B cell (primary cell): Measurements from ENCODE around the gene PPCS. TPM values are rescaled to one million over a fixed set of nuclear protein-coding genes. Genes with fewer than 3 reads are reported as not detected.
"Not testable (repeated sequence)": the region's sequence is repeated elsewhere in the genome, so short reads cannot be mapped to it uniquely, and the experiment has no call there.

ENCODE experiments used
- ATAC-seq: fragments of 200-7000 bp; cut with Tn5 transposase; one replicate; pipeline ENCODE4 v1.10.0; 2021; ENCODE audit warnings: low read depth, mild to moderate bottlenecking, moderate number of reproducible peaks, moderate library complexity
- CTCF ChIA-PET: fragments of 350-600 bp; sonication (Branson Sonifier 250); formaldehyde crosslinking; loops from one replicate; lab custom pipeline; 2021; ENCODE audit warnings: antibody characterized with exemption, inconsistent platforms; lab: Charles Lee
- POLR2A ChIA-PET: fragments of 350-600 bp; sonication (Branson Sonifier 250); formaldehyde crosslinking; loops from one replicate; lab custom pipeline; 2021; ENCODE audit warnings: antibody characterized with exemption; lab: Charles Lee
- DNase-seq: peaks from one replicate; pipeline ENCODE4 v3.0.0; 2013
- H2AFZ ChIP-seq: 2 replicates; pipeline ENCODE4 v1.6.1; 2012; ENCODE audit warnings: mild to moderate bottlenecking, low read depth, low read length; ENCODE audit not compliant: insufficient read depth, poor library complexity, severe bottlenecking
- H3K27ac ChIP-seq, 2 donors: 1 replicate in 1 of 2; 2 replicates in 1 of 2; pipeline ENCODE4 v1.5.1; 2012 to 2013; ENCODE audit warnings: low read length in 2 of 2, mild to moderate bottlenecking in 2 of 2, moderate library complexity in 1 of 2
- H3K27me3 ChIP-seq, 4 experiments: fragments of 200-600 bp in 1 of 4; sonication (generic) in 1 of 4; replicated peaks in 1 of 4; 1 replicate in 2 of 4; 2 replicates in 2 of 4; pipeline versions ENCODE4 v1.6.1 to v1.7.0; 2013 to 2016; ENCODE audit warnings: low read length in 3 of 4, mild to moderate bottlenecking in 2 of 4, mixed read lengths in 1 of 4, moderate library complexity in 1 of 4; ENCODE audit not compliant: insufficient read depth in 4 of 4, control insufficient read depth in 3 of 4; ENCODE audit errors: control extremely low read depth in 1 of 4
- H3K36me3 ChIP-seq, 2 experiments: replicated peaks in 1 of 2; 1 replicate in 1 of 2; 2 replicates in 1 of 2; pipeline versions ENCODE4 v1.6.1 to v1.7.1; 2013; ENCODE audit warnings: low read length in 1 of 2; ENCODE audit not compliant: insufficient read depth in 2 of 2, control insufficient read depth in 1 of 2; ENCODE audit errors: control extremely low read depth in 1 of 2, extremely low read depth in 1 of 2
- H3K4me1 ChIP-seq, 2 donors: fragments of 200-600 bp in 1 of 2; sonication (generic) in 1 of 2; 1 replicate in 1 of 2; 2 replicates in 1 of 2; pipeline versions ENCODE4 v1.5.1 to v1.6.1; 2013 to 2017; ENCODE audit warnings: low read length in 2 of 2; ENCODE audit not compliant: control insufficient read depth in 2 of 2, insufficient read depth in 2 of 2
- H3K4me2 ChIP-seq: replicated peaks from 2 replicates; pipeline ENCODE3; 2012; ENCODE audit warnings: mild to moderate bottlenecking, low read depth, low read length; ENCODE audit not compliant: poor library complexity, severe bottlenecking
- H3K4me3 ChIP-seq, 5 experiments: fragments of 200-600 bp in 1 of 5; sonication (generic) in 1 of 5; 1 replicate in 3 of 5; 2 replicates in 2 of 5; pipeline versions ENCODE4 v1.5.1 to v1.7.0; 2011 to 2016; ENCODE audit warnings: low read length in 4 of 5, mild to moderate bottlenecking in 4 of 5, low read depth in 2 of 5, control low read depth in 1 of 5, moderate library complexity in 1 of 5; ENCODE audit not compliant: insufficient read depth in 1 of 5; ENCODE audit errors: control extremely low read depth in 1 of 5, extremely low read depth in 1 of 5
- H3K79me2 ChIP-seq: fragments of 200-600 bp; sonication (generic); one replicate; pipeline ENCODE4 v1.6.0; 2016; ENCODE audit warnings: low read length; ENCODE audit not compliant: control insufficient read depth, insufficient read depth
- H3K9ac ChIP-seq: fragments of 200-600 bp; sonication (generic); 2 replicates; pipeline ENCODE4 v1.6.1; 2017; ENCODE audit warnings: mild to moderate bottlenecking, low read length, moderate library complexity
- H3K9me3 ChIP-seq, 3 donors: one replicate each; pipeline versions ENCODE4 v1.6.1 to v1.7.1; 2013; ENCODE audit warnings: low read length in 2 of 3; ENCODE audit not compliant: control insufficient read depth in 2 of 3, insufficient read depth in 1 of 3; ENCODE audit errors: control extremely low read depth in 1 of 3
- H4K20me1 ChIP-seq: 2 replicates; pipeline ENCODE4 v1.6.0; 2012; ENCODE audit warnings: mild to moderate bottlenecking, low read length; ENCODE audit not compliant: insufficient read depth, control insufficient read depth, poor library complexity, severe bottlenecking
- H3K27ac Mint-ChIP-seq: one replicate; pipeline ENCODE4 v1.8.0; 2021; ENCODE audit warnings: mixed read lengths
- H3K27me3 Mint-ChIP-seq: one replicate; pipeline ENCODE4 v1.8.0; 2021; ENCODE audit warnings: mixed read lengths
- H3K4me1 Mint-ChIP-seq: one replicate; pipeline ENCODE4 v1.8.0; 2021; ENCODE audit warnings: mixed read lengths
- H3K4me3 Mint-ChIP-seq: one replicate; pipeline ENCODE4 v1.8.0; 2021; ENCODE audit warnings: mixed read lengths
- H3K9me3 Mint-ChIP-seq: one replicate; pipeline ENCODE4 v1.8.0; 2022; ENCODE audit warnings: mixed read lengths; ENCODE audit not compliant: insufficient read depth
- EZH2 ChIP-seq: IDR thresholded peaks from 2 replicates; pipeline ENCODE4 v1.6.1; 2012; ENCODE audit warnings: borderline replicate concordance, low read depth, mild to moderate bottlenecking, moderate library complexity, low read length; ENCODE audit not compliant: insufficient read depth, poor library complexity, severe bottlenecking
- WGBS: methylation state at CpG from one replicate; pipeline ENCODE4 v1.1.5; 2013; ENCODE audit warnings: missing lambda C conversion rate; ENCODE audit not compliant: insufficient coverage; 5-methylcytosine and 5-hydroxymethylcytosine counted together
- intact Hi-C: fragments of 100-400 bp; cut with micrococcal nuclease; formaldehyde crosslinking; loops from one replicate; pipeline ENCODE4 v1.10.0; 2022
- polyA plus RNA-seq: library from polyadenylated mRNA; depleted of rRNA; stranded (reverse); fragments of >200 nt; gene quantifications from 2 replicates; pipeline ENCODE4 v1.2.3, GENCODE V29; 2012
- total RNA-seq, 2 donors: library from RNA; stranded (reverse); fragments of 120-200 nt in 1 of 2; gene quantifications; 1 replicate in 1 of 2; 2 replicates in 1 of 2; pipeline versions ENCODE4 v1.2.3 to v1.2.4, GENCODE V29; 2013 to 2022
- TF ChIP-seq, protein P1 (sequence below): fragments of 200-600 bp; IDR thresholded peaks from one replicate; pipeline ENCODE4 v1.8.0; 2022; ENCODE audit warnings: antibody characterized with exemption, mild to moderate bottlenecking

PPCS gene
- total and polyA plus RNA-seq, 2 donors (not counting 1 experiment from before 2014, with no cell fraction given): 74.9 to 88.4 TPM

DNA sequence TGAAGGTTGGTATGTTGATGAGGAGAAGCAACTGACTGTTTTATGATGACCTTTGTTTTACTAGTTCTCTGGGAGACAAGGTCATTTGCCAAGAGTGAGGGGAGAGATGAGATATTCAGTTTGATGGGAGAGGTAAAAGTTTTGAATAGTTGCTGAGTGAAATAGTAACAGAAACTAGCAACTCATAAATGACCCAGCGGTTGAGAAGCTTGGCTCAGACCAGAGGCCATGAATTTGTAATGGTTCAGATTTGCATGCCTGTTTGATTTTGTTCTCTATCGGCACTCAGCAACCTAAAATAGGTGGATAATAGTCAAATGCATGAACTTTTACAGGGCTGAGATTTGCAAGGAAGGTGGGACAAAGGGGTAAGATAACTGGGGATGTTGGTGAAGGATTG is 13.4 kb downstream of the PPCS start:
- H3K36me3 ChIP-seq: no peaks in the 10 kb centered on the region
- no peaks in the 10 kb centered on the region for H3K27me3 ChIP-seq
- DNase-seq (no peak), ATAC-seq (no peak)
- ChIA-PET POLR2A (no interaction called here), CTCF (no interaction called here)
- H3K4me3 ChIP-seq: no peak overlapping the region
- no peaks in the 10 kb centered on the region for H3K27me3 Mint-ChIP-seq
- H3K79me2 ChIP-seq: no peaks in the 10 kb centered on the region
- no peaks in the 10 kb centered on the region for H3K4me1 ChIP-seq
- no peaks in the 10 kb centered on the region for H3K9me3 Mint-ChIP-seq
- no peak overlapping the region for H3K4me3 Mint-ChIP-seq
- intact Hi-C loops: no loop called here
- H3K27ac Mint-ChIP-seq: no peak overlapping the region
- H3K9ac ChIP-seq: no peak overlapping the region
- H3K4me2 ChIP-seq: no peak overlapping the region
- TF ChIP-seq EZH2: no peak
- TF ChIP-seq, protein P1, sequence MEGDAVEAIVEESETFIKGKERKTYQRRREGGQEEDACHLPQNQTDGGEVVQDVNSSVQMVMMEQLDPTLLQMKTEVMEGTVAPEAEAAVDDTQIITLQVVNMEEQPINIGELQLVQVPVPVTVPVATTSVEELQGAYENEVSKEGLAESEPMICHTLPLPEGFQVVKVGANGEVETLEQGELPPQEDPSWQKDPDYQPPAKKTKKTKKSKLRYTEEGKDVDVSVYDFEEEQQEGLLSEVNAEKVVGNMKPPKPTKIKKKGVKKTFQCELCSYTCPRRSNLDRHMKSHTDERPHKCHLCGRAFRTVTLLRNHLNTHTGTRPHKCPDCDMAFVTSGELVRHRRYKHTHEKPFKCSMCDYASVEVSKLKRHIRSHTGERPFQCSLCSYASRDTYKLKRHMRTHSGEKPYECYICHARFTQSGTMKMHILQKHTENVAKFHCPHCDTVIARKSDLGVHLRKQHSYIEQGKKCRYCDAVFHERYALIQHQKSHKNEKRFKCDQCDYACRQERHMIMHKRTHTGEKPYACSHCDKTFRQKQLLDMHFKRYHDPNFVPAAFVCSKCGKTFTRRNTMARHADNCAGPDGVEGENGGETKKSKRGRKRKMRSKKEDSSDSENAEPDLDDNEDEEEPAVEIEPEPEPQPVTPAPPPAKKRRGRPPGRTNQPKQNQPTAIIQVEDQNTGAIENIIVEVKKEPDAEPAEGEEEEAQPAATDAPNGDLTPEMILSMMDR: no peak
- H3K27ac ChIP-seq: no peak overlapping the region
- no peaks in the 10 kb centered on the region for H3K9me3 ChIP-seq
- no peaks in the 10 kb centered on the region for H3K4me1 Mint-ChIP-seq
- no peaks in the 10 kb centered on the region for H4K20me1 ChIP-seq
- 73% methylated on average over 2 of the region's 2 CpGs for WGBS
- no peak overlapping the region for H2AFZ ChIP-seq

DNA sequence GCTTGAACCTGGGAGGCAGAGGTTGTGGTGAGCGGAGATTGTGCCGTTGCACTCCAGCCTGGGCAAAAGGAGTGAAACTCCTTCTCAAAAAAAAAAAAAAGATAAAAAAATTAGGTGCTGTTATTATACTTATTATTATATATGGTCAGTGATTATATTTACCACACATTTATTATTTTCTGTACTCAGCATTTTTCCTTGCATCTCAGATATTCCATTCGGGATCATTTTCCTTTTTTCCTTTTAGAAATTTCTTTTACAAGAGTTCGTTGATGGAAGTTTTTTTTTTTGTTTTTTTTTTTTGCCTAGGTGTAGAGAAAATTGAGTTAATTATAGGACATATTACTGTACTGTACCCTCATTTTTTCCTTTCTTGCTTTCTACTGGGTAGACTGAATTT is 20.3 kb downstream of the PPCS start:
- ChIA-PET CTCF (no interaction called here), POLR2A (no interaction called here)
- H3K9me3 ChIP-seq: no peaks in the 10 kb centered on the region
- DNase-seq (no peak), ATAC-seq (no peak)
- WGBS: no CpG with 5 or more reads among the region's 4 CpGs
- no peaks in the 10 kb centered on the region for H3K27me3 ChIP-seq
- no peak overlapping the region for H3K4me2 ChIP-seq
- H3K27ac ChIP-seq: no peak overlapping the region
- H2AFZ ChIP-seq: no peak overlapping the region
- intact Hi-C loops: no loop called here
- no peaks in the 10 kb centered on the region for H3K4me1 ChIP-seq
- no peak overlapping the region for H3K9ac ChIP-seq
- Mint-ChIP-seq H3K4me3 (no peak overlapping the region), H3K4me1 (no peaks in the 10 kb centered on the region), H3K27ac (no peak overlapping the region), H3K27me3 (no peaks in the 10 kb centered on the region), H3K9me3 (no peaks in the 10 kb centered on the region)
- TF ChIP-seq, protein P1: no peak
- no peak for TF ChIP-seq EZH2
- no peak overlapping the region for H3K4me3 ChIP-seq
- H4K20me1 ChIP-seq: no peaks in the 10 kb centered on the region
- no peaks in the 10 kb centered on the region for H3K79me2 ChIP-seq
- no peaks in the 10 kb centered on the region for H3K36me3 ChIP-seq

DNA sequence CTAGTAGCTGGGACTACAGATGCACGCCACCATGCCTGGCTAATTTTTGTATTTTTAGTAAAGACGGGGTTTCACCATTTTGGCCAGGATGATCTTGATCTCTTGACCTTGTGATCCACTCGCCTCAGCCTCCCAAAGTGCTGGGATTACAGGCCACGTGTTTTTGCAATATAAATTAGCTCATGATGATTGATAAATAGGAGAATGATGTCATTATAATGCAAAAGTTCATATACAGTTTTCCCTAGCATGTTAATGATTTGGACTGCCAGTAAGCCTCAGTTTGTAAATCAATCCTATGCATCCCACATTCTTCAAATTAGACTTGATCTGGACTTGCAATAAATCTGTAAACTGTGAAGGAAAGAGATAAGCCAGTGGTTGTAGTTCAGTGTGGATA is 21.0 kb downstream of the PPCS start:
- no CpG with 5 or more reads among the region's 4 CpGs for WGBS
- H3K9me3 Mint-ChIP-seq, H4K20me1 ChIP-seq, H3K27me3 ChIP-seq, H2AFZ ChIP-seq, H3K79me2 ChIP-seq, H3K27ac Mint-ChIP-seq, POLR2A ChIA-PET, H3K27me3 Mint-ChIP-seq, H3K4me3 ChIP-seq, H3K36me3 ChIP-seq, H3K9me3 ChIP-seq, H3K27ac ChIP-seq, H3K9ac ChIP-seq, H3K4me2 ChIP-seq, intact Hi-C loops, H3K4me3 Mint-ChIP-seq, DNase-seq, H3K4me1 ChIP-seq, CTCF ChIA-PET, ATAC-seq, H3K4me1 Mint-ChIP-seq: not testable (repeated sequence)
